Right lung (tissue), 10 donors: ENCODE data around the gene CXCL14. TPM values are rescaled to one million over a fixed set of nuclear protein-coding genes. Genes with fewer than 3 reads are reported as not detected.

Experiments
- DNase-seq, 2 donors: peaks; one replicate each; pipeline ENCODE4 v3.0.0-alpha.2; 2013
- long read RNA-seq, 8 donors: transcript quantifications; one replicate each; lab custom pipeline, GENCODE V29; 2026
- polyA plus RNA-seq, 5 donors: library from polyadenylated mRNA; unstranded; fragments of 120-200 nt; gene quantifications; one replicate each; pipeline versions ENCODE4 v1.2.1 to v1.2.3, GENCODE V29; 2013; ENCODE audit warnings: inconsistent platforms in 1 of 5, low replicate concordance in 1 of 5; ENCODE audit not compliant: insufficient read length in 5 of 5, insufficient read depth in 1 of 5

The CXCL14 gene, protein sequence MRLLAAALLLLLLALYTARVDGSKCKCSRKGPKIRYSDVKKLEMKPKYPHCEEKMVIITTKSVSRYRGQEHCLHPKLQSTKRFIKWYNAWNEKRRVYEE
- polyA plus RNA-seq = 10 to 100 TPM; 37.9 to 76.3 (median 55.7) TPM
- long read RNA-seq, donor 1, transcript CXCL14-202 (4 exons, 1,760 nt) = major isoform, 153 of 169 reads
- long read RNA-seq, donor 1, partial matches to known transcripts = 16 of 169 reads
- long read RNA-seq, donor 1, other reads (novel, unspliced or antisense) = 0 of 169 reads
- long read RNA-seq, donor 2, transcript CXCL14-202 (4 exons, 1,760 nt) = major isoform, 30 of 30 reads
- long read RNA-seq, donor 2, partial matches to known transcripts = 0 of 30 reads
- long read RNA-seq, donor 2, other reads (novel, unspliced or antisense) = 0 of 30 reads
- long read RNA-seq, donor 3, transcript CXCL14-202 (4 exons, 1,760 nt) = major isoform, 67 of 67 reads
- long read RNA-seq, donor 3, partial matches to known transcripts = 0 of 67 reads
- long read RNA-seq, donor 3, other reads (novel, unspliced or antisense) = 0 of 67 reads
- long read RNA-seq, donor 4, transcript CXCL14-202 (4 exons, 1,760 nt) = major isoform, 41 of 41 reads
- long read RNA-seq, donor 4, partial matches to known transcripts = 0 of 41 reads
- long read RNA-seq, donor 4, other reads (novel, unspliced or antisense) = 0 of 41 reads
- long read RNA-seq, donor 5, transcript CXCL14-202 (4 exons, 1,760 nt) = major isoform, 76 of 94 reads
- long read RNA-seq, donor 5, partial matches to known transcripts = 18 of 94 reads
- long read RNA-seq, donor 5, other reads (novel, unspliced or antisense) = 0 of 94 reads
- long read RNA-seq, donor 6, transcript CXCL14-202 (4 exons, 1,760 nt) = major isoform, 106 of 113 reads
- long read RNA-seq, donor 6, partial matches to known transcripts = 7 of 113 reads
- long read RNA-seq, donor 6, other reads (novel, unspliced or antisense) = 0 of 113 reads
- long read RNA-seq, donor 7, transcript CXCL14-202 (4 exons, 1,760 nt) = major isoform, 81 of 81 reads
- long read RNA-seq, donor 7, partial matches to known transcripts = 0 of 81 reads
- long read RNA-seq, donor 7, other reads (novel, unspliced or antisense) = 0 of 81 reads
- long read RNA-seq, donor 8, transcript CXCL14-202 (4 exons, 1,760 nt) = major isoform, 44 of 67 reads
- long read RNA-seq, donor 8, partial matches to known transcripts = 23 of 67 reads
- long read RNA-seq, donor 8, other reads (novel, unspliced or antisense) = 0 of 67 reads

DNA sequence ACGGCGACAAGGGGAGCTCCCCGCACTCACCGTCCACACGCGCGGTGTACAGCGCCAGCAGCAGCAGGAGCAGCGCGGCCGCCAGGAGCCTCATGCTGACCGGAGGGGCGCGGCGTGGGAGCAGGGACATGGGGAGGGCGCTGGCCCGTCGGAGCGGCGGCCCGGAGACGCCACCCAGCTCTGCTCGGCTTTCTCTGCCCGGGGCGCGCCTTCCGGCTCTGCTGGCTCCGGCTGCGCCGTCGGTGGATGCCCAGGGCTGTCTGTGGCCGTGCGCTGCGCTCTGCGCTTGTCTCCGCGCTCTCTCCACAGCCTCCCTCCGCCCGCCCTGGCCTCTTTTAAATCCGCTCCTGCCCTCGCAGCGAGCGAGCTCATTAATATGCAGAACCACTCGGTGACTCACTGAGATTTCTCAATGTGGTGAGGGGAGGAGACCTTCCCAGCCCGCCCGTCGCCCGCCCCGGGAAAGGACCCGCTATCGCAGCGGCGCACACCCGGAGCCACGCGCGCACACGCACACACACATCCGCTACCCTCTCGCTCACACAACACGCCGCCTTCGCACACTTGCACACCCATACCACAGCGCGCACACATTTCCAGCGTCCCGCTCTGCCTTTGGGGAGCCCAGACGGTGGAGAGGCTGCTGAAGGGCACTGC lies at the start of gene CXCL14:
CXCL14 (minus strand) TSS at position 307 of the 657 bp plus-strand sequence; CDS start at position 94, 213 bp downstream.
- peak; percentile 48 to 65 for DNase-seq

DNA sequence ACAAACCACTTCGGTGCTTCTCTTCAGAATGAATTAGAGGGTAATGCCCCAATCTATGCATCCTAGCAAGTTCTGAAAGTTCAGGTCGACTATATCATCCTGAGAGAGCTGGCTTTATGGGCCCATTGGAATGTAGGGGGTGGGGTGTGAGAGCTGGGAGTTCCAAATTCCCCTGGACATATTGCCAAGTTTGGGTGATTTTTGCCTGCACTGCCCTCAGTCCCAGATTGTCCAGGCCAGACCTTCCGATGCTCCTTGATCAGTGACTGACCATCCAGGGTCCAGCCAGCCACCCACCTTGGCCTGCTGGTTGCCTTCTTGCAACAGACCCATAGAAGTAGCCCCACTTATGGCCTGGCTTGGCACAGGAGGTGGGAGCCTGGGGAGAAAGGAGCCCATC lies 47.8 kb upstream of the CXCL14 start:
- no peak for DNase-seq

DNA sequence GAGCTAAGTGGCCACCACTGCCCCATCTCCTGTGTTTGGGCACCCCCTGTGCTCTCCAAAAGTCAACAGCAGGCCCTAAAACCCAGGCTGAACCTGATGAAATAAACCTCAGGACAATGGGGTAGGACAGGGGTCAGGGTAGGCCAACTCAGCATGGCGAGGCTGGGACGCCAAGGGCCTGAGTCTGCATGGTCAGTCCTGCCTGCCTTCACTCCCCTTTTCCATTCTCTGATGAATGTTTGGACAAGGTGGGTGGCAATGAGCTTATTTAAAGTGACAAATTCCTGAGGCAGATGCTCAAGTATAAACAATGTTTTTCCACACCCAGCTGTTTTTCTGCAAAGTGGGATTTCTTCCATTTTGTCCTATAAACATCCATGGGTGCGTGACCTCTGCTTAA lies 47.2 kb upstream of the CXCL14 start:
- no peak for DNase-seq

DNA sequence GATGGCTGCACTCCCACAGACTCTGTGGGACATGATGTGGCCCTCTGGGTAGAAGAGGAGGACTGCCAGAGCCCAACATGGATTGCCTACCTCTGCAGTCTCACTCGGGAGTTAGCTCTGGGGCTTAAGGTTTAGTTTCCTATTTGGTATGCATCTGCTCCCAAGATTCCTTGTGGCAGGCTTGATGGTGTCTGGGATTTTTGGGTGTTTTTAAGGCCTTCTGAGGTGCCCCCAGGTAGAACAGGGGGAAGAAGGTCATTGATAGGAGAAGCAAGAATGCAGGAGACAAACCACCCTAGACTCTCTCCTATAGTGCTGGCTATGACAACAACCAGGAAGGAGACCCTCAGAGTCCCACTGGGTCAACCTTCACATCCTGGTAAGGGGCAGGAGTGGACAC lies 46.7 kb upstream of the CXCL14 start:
- DNase-seq = no peak

DNA sequence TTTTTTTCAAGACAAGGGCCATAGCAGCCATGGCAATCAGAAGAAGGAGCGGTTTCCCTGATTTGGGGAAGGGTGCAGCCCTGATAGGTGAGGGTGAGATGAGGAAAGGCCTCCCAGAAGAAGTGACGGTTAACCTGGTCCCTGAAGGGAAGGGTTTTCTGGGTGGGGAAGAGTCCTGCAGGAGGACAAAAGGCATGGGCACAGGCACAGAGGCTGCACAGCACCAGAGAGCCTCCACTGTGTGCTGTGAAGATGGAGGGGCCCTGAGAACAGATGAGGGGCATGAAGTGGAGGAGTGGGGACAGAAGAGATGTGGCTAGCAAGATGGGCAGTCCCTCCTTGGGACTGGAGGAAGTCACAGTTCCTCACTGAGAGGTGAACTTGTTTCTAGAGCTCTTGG lies 46.3 kb upstream of the CXCL14 start:
- no peak for DNase-seq

DNA sequence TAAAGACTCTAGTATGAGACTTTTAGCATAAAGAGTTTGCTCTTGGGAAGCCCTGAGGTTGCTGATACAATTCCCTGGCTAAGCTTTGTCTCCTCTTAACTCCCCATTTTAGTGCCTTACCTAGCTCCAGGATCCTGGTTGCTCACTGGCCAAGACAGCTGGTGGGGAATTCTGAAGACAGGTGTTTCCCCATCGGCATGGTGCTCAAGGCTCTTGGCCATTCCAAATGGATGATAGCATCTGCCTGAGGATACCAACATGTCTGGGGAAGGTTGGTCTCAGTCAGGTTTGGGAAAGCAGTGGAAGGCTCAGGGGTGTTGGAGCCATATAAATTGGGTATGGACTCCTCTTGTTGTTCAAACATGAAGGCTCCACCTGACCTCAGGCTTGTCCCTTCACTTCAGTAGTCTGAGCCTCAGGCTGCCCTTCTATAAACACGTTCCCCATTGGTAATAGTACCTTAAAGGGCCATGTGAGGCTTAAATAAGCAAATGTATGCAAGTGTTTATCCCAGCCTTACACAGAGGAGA lies 44.5 kb upstream of the CXCL14 start:
- DNase-seq = no peak

DNA sequence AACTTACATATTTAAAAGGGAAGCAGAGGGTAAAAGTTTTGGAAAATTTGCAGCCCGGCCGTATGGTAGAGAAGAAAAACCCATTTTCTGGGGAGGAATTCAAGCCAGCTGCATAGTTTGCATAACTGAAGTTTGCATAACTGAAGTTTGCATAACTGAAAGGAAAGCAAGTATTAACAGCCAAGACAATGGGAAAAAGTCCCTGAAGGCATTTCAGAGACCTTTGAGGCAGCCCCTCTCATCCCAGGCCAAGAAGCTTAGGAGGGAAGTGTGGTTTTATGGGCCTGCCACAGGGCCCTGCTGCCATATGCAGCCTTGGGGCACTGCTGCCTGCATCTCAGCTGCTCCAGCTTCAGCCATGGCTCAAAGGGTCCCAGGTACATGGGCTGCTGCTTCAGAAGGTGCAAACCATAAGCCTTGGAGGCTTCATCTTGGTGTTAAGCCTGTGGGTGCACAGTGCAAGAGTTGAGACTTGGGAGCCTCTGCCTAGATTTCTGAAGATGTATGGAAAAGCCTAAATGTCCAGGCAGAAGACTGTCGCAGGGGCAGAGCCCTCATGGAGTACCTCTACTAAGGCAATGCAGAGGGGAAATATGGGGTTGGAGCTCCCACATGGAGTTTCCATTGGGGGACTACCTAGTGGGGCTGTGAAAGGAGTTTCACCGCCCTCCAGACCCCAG lies 36.9 kb upstream of the CXCL14 start:
- no peak for DNase-seq

DNA sequence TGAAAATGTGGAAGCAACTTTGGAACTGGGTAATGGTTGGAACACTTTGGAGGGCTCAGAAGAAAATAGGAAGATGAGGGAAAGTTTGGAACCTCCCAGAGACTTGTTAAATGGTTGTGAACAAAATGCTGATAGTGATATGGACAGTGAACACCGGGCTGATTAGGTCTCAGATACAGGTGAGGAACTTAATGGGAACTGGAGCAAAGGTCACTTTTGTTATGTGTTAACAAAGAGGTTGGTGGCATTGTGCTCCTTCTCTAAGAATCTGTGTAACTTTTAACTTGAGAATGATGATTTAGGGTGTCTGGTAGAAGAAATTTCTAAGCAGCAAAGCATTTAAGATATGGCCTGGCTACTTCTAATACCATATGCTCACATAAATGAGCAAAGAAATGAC lies 36.4 kb upstream of the CXCL14 start:
- DNase-seq = no peak

DNA sequence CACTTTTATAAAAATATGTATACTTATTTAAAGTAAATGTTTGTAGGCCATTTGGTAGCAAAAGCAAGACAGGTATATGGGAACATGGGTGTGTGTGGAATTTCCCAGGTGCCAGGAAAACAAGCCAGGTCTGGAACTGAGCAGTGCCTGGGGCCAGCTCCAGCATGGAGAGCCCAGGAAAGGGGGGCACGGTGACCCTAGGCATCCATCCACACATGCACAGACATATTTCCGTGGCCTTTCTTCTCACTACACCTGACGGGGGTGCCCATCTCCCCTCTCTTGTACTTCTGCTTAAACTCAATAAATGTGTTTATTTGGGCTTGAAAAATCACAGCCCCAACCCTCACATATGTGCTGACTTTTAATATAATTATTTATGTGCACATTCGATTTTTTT lies 31.2 kb upstream of the CXCL14 start:
- DNase-seq = no peak

DNA sequence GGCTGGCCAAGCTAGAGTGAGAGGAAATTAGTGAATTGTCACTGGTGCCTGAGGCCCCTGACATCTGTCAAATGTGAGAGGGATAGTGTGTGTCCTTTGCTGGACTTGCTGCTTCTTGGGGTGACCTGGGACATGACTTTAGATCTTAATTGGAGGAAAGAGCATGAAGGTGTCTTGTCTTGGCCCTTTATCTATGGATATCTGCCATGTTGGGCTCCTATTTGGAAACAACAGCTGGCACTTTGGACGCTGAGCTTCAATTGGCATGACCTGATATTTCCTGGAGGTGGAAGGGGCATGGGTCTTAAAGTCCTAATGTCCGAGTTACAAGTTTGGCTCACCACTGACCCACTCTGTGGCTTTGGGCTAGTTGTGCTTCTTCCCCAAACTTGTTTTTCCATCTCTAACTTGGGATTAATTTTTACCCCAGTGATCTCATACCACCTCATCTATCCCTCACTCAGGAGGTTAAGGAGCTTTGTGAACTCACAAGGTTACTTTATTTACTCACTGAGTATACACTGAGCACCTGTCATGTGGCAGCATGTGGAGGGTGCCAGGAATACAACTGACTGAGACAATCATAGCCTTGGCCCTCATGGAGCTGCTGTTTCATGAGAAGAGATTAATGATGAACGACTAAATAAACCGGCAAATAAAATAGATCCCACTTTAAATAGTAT lies 30.1 kb upstream of the CXCL14 start:
- DNase-seq = no peak

DNA sequence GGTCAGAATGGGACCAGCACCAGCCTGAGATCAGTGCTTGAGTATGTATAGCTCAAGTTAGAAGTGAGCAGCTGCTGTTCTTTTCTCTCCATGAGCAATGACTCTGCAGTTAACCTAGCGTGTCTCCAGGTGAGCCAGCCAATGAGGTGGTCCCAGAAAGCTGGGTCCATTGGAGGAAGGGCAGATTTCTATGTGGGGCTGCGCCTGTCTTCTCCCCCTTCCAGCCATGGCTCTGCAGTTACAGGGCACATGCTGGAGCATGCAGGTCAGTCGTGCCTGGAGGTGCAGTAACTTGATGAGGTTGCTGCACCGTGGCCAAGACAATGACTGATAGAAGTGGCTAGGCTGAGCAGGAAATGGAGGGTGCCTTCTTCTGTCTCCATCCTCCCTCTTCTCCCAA lies 29.6 kb upstream of the CXCL14 start:
- DNase-seq = no peak

DNA sequence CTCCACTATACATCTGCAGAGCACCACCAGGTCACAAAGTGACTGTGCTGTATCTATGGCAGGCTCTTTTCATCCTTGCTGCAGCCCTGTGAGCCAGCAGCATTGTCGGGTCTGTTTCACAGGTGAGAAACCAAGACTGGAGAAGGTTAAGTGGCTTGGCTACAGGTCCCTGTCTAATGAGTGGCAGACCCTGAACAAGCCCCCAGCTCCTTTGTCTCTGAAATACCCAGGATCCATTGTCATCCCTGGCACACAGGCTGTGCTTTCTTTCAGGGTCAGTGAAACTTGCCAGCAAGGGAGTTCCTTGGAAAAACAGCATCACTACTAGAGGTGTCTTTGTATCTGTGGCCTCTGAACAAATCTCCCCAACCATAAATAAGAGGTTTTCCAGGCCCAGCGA lies 27.6 kb upstream of the CXCL14 start:
- no peak for DNase-seq

DNA sequence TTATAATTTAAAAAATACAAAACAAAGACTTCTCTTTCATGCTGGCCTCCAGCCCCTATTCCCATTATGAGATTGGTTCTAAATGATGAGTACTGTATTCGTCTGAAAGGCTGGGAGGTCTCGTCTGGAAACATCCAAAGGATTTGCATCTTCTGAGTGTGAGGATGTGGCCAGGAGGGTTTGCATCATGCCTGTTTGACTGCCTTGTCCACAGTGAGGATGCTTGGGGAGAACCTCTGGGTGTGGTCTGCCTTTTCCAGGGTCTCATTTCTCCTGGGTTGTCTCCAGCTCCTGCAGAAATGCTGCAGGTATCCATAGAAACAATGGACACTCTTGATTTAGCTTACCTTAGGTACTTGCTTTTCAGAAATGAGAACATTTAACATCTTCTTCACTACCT lies 26.4 kb upstream of the CXCL14 start:
- no peak for DNase-seq

DNA sequence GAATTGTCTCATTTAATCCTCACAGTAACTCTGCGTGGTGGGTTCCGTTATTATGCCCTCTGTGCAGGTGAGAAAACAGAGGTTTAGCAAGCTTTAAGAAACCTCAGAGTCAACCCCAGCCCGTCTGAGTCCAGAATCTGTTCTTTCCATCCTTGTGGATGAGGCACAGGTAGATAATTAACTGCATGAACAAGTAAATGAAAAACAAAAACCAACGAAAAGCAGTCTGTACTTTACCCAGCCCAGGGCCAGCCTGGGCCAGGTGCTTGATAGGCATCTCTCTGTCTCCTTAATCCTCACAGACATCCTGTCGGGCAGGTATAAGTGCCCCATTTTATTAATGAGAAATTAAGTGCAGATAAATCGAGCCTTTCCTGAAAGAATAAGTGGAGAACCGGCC lies 25.3 kb upstream of the CXCL14 start:
- no peak for DNase-seq

DNA sequence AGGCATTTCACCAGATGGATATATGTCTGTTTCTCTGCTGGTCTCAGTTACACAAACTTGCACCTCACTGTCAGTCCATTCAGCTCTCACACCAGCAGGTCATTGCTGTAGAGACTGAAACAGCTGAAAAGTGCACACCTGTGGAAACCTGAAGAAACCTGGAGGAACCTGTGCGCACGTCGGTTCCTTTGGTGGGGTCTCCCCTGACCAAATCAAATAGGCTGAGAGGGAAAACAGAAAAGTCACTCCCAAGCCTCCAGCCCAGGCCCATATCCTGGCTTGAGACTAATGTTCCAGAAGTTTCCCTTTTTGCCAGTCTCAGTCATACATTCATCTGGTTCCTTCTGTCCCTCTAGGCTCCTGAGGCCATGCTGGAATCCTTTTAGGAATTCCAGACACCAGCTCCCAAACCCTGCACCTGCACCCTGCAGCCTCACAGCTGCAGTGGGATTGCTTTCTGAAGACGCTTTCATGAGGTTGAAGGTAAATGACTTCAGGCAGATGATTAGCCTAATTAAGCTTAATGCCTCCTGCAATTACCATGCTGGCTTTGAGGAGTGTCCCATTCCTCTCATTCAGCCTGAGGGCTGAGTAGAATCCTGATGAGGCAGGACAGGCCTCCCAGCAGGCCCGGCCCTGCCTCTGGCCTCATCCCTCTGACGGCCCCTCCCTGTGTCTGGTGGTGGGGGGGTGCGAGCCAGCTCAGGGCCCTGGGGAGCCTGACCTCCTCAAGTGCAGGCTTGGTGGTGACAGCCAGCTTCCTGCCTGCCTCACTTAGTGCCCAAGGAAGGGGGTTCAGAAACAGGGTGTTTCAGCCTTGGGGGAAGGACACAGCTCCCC lies 24.3 kb upstream of the CXCL14 start:
- no peak for DNase-seq

DNA sequence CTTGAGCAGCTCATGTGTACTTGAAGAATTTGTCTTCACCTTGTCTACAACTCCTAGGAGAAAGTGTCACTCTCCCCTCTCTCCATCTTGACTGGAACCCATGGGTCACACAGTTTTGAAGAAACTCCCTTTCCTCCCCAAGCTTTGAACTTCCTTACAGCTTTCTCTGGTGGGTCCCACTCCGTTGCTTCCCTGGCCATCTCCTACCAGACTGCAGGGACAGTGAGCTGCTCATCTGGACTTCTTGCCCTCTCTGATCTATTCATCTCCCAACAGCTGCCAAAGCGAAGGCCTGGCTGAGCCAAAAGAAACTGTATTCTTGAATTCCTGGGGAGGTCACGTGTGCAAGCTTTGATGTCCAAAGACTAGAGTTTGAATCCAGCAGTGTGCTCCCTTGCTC lies 22.7 kb upstream of the CXCL14 start:
- no peak for DNase-seq

DNA sequence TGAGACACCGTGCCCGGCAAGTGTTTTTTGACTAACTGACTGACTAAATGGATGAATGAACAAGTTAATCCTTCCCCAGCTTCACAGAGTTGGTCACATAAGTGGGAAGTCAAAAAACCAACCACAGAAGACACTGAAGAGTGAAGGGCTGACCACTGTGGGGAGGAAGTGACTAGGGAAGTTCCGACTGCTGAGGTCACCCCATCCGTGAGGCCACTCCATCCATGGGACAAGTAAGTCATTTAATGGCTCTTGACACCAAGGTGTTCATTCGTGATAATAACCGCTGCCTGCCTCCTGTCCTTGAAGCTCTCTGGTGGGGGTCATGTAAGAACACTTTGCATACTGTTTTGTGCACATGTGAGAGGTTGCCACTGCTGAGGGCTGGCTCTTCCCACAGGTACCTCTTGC lies 22.2 kb upstream of the CXCL14 start:
- DNase-seq = no peak

DNA sequence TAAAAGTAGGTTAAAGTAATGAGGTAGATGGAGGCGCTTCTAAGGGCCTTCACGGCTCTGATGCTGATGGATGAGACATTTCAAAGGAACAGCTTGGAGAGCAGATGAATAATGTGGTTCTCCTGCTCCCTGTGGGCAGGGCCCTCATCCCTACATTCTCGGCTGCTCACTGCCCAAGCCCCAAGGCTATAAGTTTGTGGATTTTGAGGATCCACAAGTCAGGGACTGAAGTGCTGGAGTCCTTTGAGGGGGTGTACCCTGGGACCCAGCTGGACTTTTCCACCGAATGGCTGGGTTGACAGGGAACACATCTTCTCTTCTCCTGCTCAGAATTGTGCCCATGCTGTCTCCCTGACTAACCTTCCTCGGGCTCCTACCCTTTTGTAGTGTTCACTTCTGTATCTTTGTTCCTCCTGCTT lies 21.4 kb upstream of the CXCL14 start:
- DNase-seq = no peak
